GM12878 (cell line): ENCODE measurements around the gene PSMD1. TPM values are rescaled to one million over a fixed set of nuclear protein-coding genes. Genes with fewer than 3 reads are reported as not detected.

Experiments used
- ATAC-seq: fragments of 200-7000 bp; cut with Tn5 transposase; 3 replicates; pipeline ENCODE4 v1.9.1; 2020; ENCODE audit warnings: mild to moderate bottlenecking, moderate library complexity
- BruUV-seq: library from RNA; stranded (reverse); fragments of 400-500 nt; replicated peaks from 2 replicates; lab custom pipeline; 2021; lab: Mats Ljungman, UMichigan
- CTCF ChIA-PET: fragments of 300-600 bp; sonication (Branson Sonifier 250); formaldehyde crosslinking; extraction: SDS; loops from one replicate; lab custom pipeline; 2021; ENCODE audit warnings: inconsistent platforms; lab: Yijun Ruan, JAX
- POLR2A ChIA-PET: fragments of 350-600 bp; formaldehyde crosslinking; extraction: SDS; loops from one replicate; lab custom pipeline; 2021; ENCODE audit warnings: inconsistent platforms; lab: Charles Lee
- RAD21 ChIA-PET: fragments of 300-600 bp; sonication (Branson Sonifier 250); formaldehyde crosslinking; loops from one replicate; lab custom pipeline; 2023; ENCODE audit warnings: antibody characterized with exemption; ENCODE audit not compliant: unreplicated experiment; lab: Charles Lee
- SMC1A ChIA-PET: fragments of 300-600 bp; sonication (Branson Sonifier 250); formaldehyde crosslinking; loops from one replicate; lab custom pipeline; 2023; ENCODE audit not compliant: unreplicated experiment, uncharacterized antibody; lab: Charles Lee
- DNase-seq: peaks from one replicate; pipeline ENCODE4 v3.0.0-alpha.2; 2011; ENCODE audit warnings: low read depth, low spot score
- FAIRE-seq: peaks from 3 replicates; lab custom pipeline; 2011; peaks lifted over from hg19 to GRCh38; lab: Jason Lieb, UNC
- H2AFZ ChIP-seq: 2 replicates; pipeline ENCODE4 v1.6.0; 2011; ENCODE audit warnings: low read depth, low read length, control low read depth; ENCODE audit not compliant: control insufficient read depth
- H3K27ac ChIP-seq: 2 replicates; pipeline ENCODE4 v1.5.1; 2011; ENCODE audit warnings: control low read depth; ENCODE audit not compliant: control insufficient read depth, insufficient read depth
- H3K27me3 ChIP-seq, 2 experiments: replicated peaks in 1 of 2; 2 replicates each; pipeline versions ENCODE4 v1.6.0 to v1.6.1; 2011; ENCODE audit warnings: low read length in 1 of 2; ENCODE audit not compliant: control insufficient read depth in 2 of 2, insufficient read depth in 2 of 2
- H3K36me3 ChIP-seq, 2 experiments: 2 replicates each; pipeline ENCODE4 v1.5.1; 2011; ENCODE audit warnings: low read length in 1 of 2; ENCODE audit not compliant: control insufficient read depth in 2 of 2, insufficient read depth in 2 of 2
- H3K4me1 ChIP-seq: 2 replicates; pipeline ENCODE4 v1.6.1; 2011; ENCODE audit warnings: mild to moderate bottlenecking, low read length, moderate library complexity, mixed read lengths; ENCODE audit not compliant: control insufficient read depth, insufficient read depth
- H3K4me2 ChIP-seq: 2 replicates; pipeline ENCODE4 v1.6.0; 2011; ENCODE audit warnings: control low read depth; ENCODE audit not compliant: control insufficient read depth, insufficient read depth
- H3K4me3 ChIP-seq: fragments of 200-600 bp; sonication (generic); 2 replicates; pipeline ENCODE4 v1.5.1; 2016
- H3K79me2 ChIP-seq: 2 replicates; pipeline ENCODE4 v1.6.0; 2011; ENCODE audit warnings: low read length; ENCODE audit not compliant: control insufficient read depth, insufficient read depth
- H3K9ac ChIP-seq: 2 replicates; pipeline ENCODE4 v1.8.0; 2011; ENCODE audit warnings: low read length, control low read depth, mixed read lengths; ENCODE audit not compliant: control insufficient read depth, insufficient read depth
- H3K9me3 ChIP-seq: replicated peaks from 3 replicates; pipeline ENCODE4 v1.5.1; 2011; ENCODE audit warnings: mild to moderate bottlenecking, low read length; ENCODE audit not compliant: control insufficient read depth, insufficient read depth
- H4K20me1 ChIP-seq: 2 replicates; pipeline ENCODE4 v1.6.0; 2011; ENCODE audit not compliant: control insufficient read depth, insufficient read depth
- BHLHE40 ChIP-seq, 2 experiments: fragments of 450-650 bp in 1 of 2; IDR thresholded peaks; 2 replicates each; pipeline ENCODE4 v1.6.1; 2011 to 2017; ENCODE audit warnings: low read depth in 2 of 2, borderline replicate concordance in 1 of 2, improper control_type of control experiment in 1 of 2, low read length in 1 of 2, mild to moderate bottlenecking in 1 of 2
- KDM1A ChIP-seq: fragments of 200-600 bp; sonication (generic); IDR thresholded peaks from 2 replicates; pipeline ENCODE4 v1.6.1; 2016; ENCODE audit warnings: borderline replicate concordance
- PAX5 ChIP-seq: IDR thresholded peaks from 2 replicates; pipeline ENCODE4 v1.6.1; 2011; ENCODE audit warnings: low read depth, low read length, borderline replicate concordance
- WGBS: methylation state at CpG from one replicate; pipeline ENCODE4 v1.1.6; 2016; ENCODE audit warnings: low lambda C conversion rate; ENCODE audit not compliant: insufficient replicate concordance, insufficient coverage; ENCODE audit errors: missing lambda C conversion rate; 5-methylcytosine and 5-hydroxymethylcytosine counted together
- in situ Hi-C: fragments of 300-500 bp; cut with MboI; formaldehyde crosslinking; loops from 9 replicates; pipeline ENCODE4 v1.14.3; 2018; ENCODE audit warnings: mixed read lengths
- intact Hi-C: fragments of 100-400 bp; cut with micrococcal nuclease; formaldehyde crosslinking; loops from one replicate; pipeline ENCODE4 v1.14.2; 2022; ENCODE audit not compliant: unreplicated experiment
- polyA plus RNA-seq, 11 experiments: library from polyadenylated mRNA; depleted of rRNA in 4 of 11; unstranded in 6 of 11; stranded (reverse) in 5 of 11; fragments of >200 nt; fragmentation: Nextera tagmentation in 4 of 11; fragmentation: Illumina TruSeq in 1 of 11; extraction: Ambion mirVana in 4 of 11; extraction: Trizol in 1 of 11; gene quantifications; 1 replicate in 1 of 11; 2 replicates in 10 of 11; pipeline versions ENCODE4 v1.2.1 to v1.2.3, GENCODE V29; 2011 to 2016; ENCODE audit warnings: inconsistent platforms in 2 of 11, missing spikeins in 2 of 11, low read depth in 1 of 11
- total RNA-seq, 4 experiments: library from RNA; depleted of rRNA in 3 of 4; stranded (reverse); fragments of >200 nt in 3 of 4; fragmentation: Illumina TruSeq in 1 of 4; extraction: Trizol in 1 of 4; gene quantifications; 2 replicates each; pipeline versions ENCODE4 v1.2.1 to v1.2.3, GENCODE V29; 2013 to 2021
- TF ChIP-seq, protein P1 (sequence below): fragments of 450-650 bp; formaldehyde crosslinking; IDR thresholded peaks from 2 replicates; pipeline ENCODE4 v1.4.0; 2020; ENCODE audit warnings: mild to moderate bottlenecking, moderate library complexity
- TF ChIP-seq, protein P2 (sequence below): fragments of 450-650 bp; IDR thresholded peaks from 2 replicates; pipeline ENCODE4 v1.6.1; 2014; ENCODE audit warnings: mild to moderate bottlenecking

Gene PSMD1
- total and polyA plus RNA-seq, 10 of the 15 experiments (the other 5 are each of a cell fraction or from before 2014, with no cell fraction given) = 87.4 to 220 (median 139) TPM

DNA sequence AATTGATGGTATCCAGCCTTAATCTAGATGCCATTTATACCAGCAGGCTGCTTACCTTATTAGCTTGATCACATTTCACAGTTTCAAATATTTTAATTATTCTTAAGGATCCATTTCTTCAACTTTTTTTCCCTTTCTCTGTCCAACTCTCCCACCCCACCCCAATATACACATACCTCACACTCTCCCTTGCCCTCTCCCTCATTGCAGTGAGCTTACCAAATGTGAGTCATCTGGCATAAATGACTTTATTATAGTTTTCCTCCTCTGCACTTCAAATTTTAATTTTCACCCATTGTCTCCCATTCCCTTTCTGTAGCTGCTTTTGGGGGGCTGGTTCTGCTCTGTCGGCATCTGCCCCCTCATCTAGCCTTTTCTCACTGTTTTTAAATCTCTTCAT, 55.3 kb downstream of the PSMD1 start:
- ChIA-PET SMC1A (interaction anchor here (0.7 to 2.1 kb wide), 9 partner anchors 8 to 282 kb away, joined by 3 to 11 read pairs (median 3); no protein-coding TSS in a partner anchor), CTCF (interaction anchor here (0.7 to 1.8 kb wide), 6 partner anchors 9 to 62 kb away, joined by 3 to 6 read pairs (median 3); no protein-coding TSS in a partner anchor), RAD21 (interaction anchor here (1.6 kb wide), 1 partner anchor 340 kb away, joined by 3 read pairs; no protein-coding TSS in a partner anchor), POLR2A (no interaction called here)
- Histone ChIP-seq H3K79me2 (no peaks in the 10 kb centered on the region), H2AFZ (no peak overlapping the region), H3K4me1 (no peaks in the 10 kb centered on the region), H3K9ac (no peak overlapping the region), H3K9me3 (no peaks in the 10 kb centered on the region), H3K36me3 (peaks cover 0 to 18% of the 10 kb centered on the region in 2 experiments; a peak in 1 of 4 replicates), H3K4me2 (no peak overlapping the region), H3K27ac (no peak overlapping the region), H3K4me3 (no peak overlapping the region), H4K20me1 (no peaks in the 10 kb centered on the region), H3K27me3 (no peaks in the 10 kb centered on the region)
- no peak for DNase-seq
- intact Hi-C loops (no loop called here), in situ Hi-C loops (no loop called here)
- no TSS peak for BruUV-seq
- ATAC-seq = no peak
- 100% methylated on average over 1 of the region's 1 CpG for WGBS
- no peak for FAIRE-seq
- TF ChIP-seq, protein P1, sequence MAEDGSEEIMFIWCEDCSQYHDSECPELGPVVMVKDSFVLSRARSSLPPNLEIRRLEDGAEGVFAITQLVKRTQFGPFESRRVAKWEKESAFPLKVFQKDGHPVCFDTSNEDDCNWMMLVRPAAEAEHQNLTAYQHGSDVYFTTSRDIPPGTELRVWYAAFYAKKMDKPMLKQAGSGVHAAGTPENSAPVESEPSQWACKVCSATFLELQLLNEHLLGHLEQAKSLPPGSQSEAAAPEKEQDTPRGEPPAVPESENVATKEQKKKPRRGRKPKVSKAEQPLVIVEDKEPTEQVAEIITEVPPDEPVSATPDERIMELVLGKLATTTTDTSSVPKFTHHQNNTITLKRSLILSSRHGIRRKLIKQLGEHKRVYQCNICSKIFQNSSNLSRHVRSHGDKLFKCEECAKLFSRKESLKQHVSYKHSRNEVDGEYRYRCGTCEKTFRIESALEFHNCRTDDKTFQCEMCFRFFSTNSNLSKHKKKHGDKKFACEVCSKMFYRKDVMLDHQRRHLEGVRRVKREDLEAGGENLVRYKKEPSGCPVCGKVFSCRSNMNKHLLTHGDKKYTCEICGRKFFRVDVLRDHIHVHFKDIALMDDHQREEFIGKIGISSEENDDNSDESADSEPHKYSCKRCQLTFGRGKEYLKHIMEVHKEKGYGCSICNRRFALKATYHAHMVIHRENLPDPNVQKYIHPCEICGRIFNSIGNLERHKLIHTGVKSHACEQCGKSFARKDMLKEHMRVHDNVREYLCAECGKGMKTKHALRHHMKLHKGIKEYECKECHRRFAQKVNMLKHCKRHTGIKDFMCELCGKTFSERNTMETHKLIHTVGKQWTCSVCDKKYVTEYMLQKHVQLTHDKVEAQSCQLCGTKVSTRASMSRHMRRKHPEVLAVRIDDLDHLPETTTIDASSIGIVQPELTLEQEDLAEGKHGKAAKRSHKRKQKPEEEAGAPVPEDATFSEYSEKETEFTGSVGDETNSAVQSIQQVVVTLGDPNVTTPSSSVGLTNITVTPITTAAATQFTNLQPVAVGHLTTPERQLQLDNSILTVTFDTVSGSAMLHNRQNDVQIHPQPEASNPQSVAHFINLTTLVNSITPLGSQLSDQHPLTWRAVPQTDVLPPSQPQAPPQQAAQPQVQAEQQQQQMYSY = no peak
- TF ChIP-seq PAX5 (no peak), BHLHE40 (IDR thresholded peaks at IDR 0.05; ENCODE audit: borderline replicate concordance in 1 of 2, low read depth in 2 of 2, low read length in 1 of 2) (no peak), KDM1A (no peak)
- TF ChIP-seq, protein P2, sequence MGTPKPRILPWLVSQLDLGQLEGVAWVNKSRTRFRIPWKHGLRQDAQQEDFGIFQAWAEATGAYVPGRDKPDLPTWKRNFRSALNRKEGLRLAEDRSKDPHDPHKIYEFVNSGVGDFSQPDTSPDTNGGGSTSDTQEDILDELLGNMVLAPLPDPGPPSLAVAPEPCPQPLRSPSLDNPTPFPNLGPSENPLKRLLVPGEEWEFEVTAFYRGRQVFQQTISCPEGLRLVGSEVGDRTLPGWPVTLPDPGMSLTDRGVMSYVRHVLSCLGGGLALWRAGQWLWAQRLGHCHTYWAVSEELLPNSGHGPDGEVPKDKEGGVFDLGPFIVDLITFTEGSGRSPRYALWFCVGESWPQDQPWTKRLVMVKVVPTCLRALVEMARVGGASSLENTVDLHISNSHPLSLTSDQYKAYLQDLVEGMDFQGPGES = no peak
